HG03175 (cell line): ENCODE data around the gene CCDC110.
A peak's percentile ranks its signal among the peaks of the same experiment; 100 is the strongest.

Source experiments
- ATAC-seq: cut with Tn5 transposase; IDR thresholded peaks from one replicate; pipeline ENCODE4 v1.9.1; 2021; ENCODE audit warnings: mild to moderate bottlenecking, moderate library complexity; ENCODE audit not compliant: unreplicated experiment

The CCDC110 gene

GRCh38 chr4:185473247-185473646 lies 1.7 kb upstream of the CCDC110 start:
- no peak for ATAC-seq

- peak; percentile 8 for ATAC-seq
Measured at GRCh38 chr4:185472103-185472542, 590 bp upstream of the CCDC110 start.

DNA sequence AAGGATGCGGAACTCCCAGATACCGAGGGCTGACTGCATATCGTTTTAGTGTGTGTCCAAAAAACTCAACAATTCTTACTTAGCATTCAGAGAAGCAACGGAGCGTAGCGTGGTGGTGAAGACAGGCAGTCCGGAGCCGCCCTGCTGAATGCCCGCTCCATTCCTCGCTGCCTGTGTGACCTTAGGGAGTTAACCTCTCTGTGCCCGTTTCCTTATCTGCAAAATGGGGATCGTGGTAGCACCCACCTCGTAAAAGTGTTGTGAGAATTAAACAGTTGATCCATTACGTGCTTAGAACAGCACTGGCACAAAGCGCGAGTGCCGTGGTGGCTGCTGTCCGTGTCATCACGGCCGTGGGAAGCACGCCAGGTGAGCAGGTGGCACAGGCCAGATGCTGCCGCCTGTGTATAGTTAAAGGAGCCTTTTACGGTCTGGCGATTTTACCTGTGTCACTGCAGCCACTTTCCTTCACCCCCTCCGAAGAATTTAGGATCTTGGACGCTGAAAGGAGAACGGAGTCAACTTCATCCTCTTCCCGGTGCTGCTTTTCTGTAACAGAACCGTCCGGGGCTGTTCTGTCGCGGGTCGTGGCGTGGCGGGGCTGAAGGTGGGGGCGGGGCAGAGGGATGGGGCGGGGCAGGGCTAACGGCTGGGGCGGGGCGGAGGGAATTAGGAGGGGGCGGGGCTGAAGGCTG lies 885 bp downstream of the CCDC110 start:
- no peak for ATAC-seq

GRCh38 chr4:185469580-185470154 lies 1.9 kb downstream of the CCDC110 start:
- ATAC-seq, result no peak

- ATAC-seq, result no peak
Measured at GRCh38 chr4:185468999-185469398, 2.5 kb downstream of the CCDC110 start.

- no peak for ATAC-seq
Measured at GRCh38 chr4:185467991-185468390, 3.5 kb downstream of the CCDC110 start.

GRCh38 chr4:185467101-185467500 lies 4.4 kb downstream of the CCDC110 start:
- no peak for ATAC-seq

DNA sequence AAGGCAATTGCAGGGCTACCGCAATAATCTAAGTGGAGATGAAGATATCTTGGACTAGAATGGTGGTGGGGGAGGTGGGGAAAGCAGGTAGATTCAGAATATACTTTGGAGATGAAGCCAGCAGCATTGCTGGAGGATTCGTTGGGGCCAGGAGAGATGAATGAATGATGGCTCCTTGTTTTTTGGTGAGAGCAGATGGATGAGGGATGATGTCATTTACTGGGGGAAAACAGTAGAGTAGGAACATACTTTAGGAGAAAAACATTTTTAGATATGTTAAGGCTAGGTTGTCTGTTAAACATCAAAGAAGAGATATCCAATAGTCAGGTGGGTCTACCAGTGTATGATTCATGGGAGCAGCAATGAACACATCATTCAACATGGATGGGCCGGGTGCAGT lies 5.8 kb downstream of the CCDC110 start:
- no peak for ATAC-seq

GRCh38 chr4:185464887-185465286 lies 6.6 kb downstream of the CCDC110 start:
- ATAC-seq, result no peak

DNA sequence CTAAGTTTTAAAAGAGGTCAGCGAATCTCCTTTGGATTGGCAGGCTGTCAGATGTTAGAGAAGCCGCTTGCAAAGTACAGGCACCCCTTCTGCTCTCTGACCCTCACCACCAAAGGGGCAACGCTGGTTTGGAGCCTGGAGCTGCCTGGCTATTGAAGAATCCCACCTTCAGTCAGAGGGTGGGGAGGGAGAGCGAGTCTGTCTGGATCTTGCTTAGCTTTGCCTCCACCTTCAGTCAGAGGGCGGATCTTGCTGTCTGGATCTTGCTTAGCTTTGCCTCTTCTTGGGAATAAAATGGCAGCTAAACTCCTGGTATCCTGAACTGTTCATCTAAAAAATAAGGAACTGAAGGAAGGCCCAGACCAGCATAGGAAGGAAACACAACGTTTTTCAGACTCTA lies 7.3 kb downstream of the CCDC110 start:
- ATAC-seq, result no peak

DNA sequence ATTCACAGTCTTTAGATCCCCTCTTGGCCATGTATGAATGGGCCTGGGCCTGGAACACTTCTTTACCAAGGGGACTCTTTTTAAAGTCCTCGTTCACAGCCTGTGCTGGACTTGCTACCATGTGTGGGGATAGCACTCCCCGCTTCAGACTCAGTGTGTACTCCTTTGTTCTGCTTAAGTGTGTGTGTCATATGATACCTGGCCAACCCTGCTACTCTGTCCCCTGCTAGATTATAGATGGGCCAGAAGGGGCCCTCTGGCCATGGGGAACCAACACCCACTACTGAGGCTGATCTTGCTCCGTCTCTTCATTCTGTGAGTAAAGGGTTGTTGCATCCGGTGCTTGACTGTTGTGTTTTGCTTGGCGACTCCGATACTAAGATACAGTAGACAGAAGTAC lies 8.0 kb downstream of the CCDC110 start:
- ATAC-seq, result no peak

- ATAC-seq, result no peak
Measured at GRCh38 chr4:185461565-185461964, 10.0 kb downstream of the CCDC110 start.

GRCh38 chr4:185457136-185457535 lies 14.4 kb downstream of the CCDC110 start:
- no peak for ATAC-seq

GRCh38 chr4:185456131-185456530 lies 15.4 kb downstream of the CCDC110 start:
- ATAC-seq, result no peak

DNA sequence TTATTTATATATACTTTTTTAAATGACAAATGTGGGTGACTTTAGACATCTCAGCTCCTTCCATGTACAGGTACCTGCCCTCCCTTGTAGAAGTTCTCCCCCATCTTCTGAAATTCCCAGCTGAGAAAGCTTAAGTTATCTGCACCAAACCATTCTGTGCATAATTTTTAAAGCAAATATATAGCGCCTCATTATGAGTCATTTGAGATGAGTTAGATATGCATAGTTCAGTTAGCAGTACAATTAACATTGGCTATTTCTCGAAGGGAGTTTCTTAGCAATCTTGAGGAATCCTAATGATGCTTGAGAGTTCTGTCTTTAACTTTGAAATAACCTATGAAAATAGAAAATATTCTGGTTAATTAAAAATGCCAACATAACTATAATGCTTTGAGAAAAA lies 26.3 kb downstream of the CCDC110 start:
- ATAC-seq, result no peak

DNA sequence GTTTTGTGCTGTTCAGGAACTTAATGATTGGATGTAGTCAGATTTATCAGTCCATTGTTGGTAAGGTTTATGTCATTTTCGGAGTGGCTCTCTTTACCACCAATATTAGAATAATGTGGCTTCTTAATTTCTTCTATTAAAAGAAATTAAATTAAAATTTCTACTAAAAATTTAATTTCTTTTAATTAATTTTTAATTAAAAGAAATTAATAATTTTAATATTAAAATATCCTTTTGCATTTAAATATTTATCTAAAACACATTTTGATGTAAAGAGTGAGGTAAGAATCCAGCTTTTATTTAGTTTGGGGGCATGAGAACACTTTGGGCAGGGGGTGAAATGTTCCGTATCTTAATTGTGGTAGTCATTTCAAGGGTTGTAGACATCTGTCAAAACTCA lies 30.1 kb downstream of the CCDC110 start:
- ATAC-seq, result no peak

DNA sequence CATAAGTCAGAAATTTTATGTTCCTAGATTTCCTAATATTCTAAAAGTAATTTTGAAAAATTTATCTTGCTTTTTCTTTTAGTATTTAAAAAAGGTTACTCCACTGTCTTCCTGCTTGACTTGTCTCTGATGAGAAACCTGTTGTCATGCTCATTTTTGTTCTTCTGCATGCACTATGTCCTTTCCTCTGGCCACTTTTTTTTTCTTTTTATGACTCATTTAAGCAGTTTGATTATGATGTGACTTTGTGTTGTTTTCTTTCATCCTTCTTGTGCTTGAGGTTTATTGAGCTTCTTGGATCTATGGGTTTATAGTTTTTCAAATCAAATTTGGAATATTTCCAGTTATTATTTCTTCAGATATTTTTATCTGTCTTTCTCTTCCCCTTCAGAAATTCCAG lies 33.7 kb downstream of the CCDC110 start:
- peak; percentile 47 for ATAC-seq

DNA sequence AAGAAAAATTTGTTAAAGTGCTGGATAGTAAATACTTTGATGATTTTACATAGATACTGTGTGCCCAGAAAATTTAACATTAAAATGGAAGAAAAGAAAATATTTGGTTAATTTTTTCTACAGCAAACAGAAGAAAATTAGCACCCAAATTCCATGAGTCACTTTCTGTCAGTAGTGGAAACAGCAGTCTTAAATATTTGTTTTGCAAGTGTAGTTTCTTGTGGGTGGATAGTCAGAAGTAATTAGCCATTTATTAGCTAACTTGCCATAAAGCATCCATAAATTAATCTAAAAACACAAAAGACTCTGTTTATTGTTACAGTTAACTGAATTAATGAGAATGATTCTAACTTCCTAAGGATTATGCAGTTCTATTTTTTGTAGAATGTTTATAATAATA lies 36.1 kb downstream of the CCDC110 start:
- ATAC-seq, result no peak

- ATAC-seq, result no peak
Measured at GRCh38 chr4:185429660-185430059, 41.9 kb downstream of the CCDC110 start.

- ATAC-seq, result no peak
Measured at GRCh38 chr4:185426960-185427688, 44.4 kb downstream of the CCDC110 start.

DNA sequence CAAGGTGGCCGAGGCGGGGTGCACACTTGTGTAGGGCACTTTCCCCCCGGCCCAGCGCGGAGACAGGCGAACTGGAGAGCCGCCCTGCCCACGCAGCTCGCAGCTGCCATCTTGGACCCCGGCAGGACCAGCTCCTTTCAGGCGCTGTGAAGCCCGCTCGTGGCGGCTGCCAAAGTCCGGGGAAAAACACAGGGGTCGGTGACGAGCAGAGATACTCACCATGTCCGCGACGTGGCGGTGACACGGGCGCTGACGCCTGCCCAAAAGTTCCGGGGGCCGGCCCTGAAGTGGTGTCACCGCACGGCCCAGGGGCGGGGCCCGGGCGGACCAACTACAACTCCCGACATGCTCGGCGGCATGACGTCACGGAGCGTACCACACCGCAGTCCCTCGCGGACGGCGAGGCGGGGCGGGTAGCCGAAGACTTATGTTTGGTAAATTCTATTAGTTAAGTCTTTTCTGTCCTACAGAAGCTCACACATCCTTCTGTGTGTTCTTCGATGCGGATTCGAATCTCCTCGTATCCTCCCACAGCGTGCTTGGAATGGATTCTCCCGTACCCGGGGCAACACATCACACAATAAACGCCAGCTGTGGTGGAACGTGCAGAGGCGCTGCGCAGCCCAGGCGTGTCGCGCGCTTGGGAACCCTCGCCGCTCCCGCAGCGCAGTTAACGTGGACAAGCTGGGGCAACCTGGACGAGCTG lies 45.7 kb downstream of the CCDC110 start, which contains the start of gene UFSP2:
Gene UFSP2, minus strand, starts transcription at position 318 of the 706 bp plus-strand sequence. Its CDS starts 96 bp downstream, at position 222.
- ATAC-seq, result peak; percentile 93
